IMR-90 (cell line): ENCODE data around the gene PPIP5K2. TPM values are rescaled to one million over a fixed set of nuclear protein-coding genes. Genes with fewer than 3 reads are reported as not detected.
"Not testable (repeated sequence)": the region's sequence is repeated elsewhere in the genome, so short reads cannot be mapped to it uniquely, and the experiment has no call there.

Experiments used
- ATAC-seq: fragments of 200-7000 bp; cut with Tn5 transposase; 2 replicates; pipeline ENCODE4 v1.9.1; 2020; ENCODE audit warnings: low read depth, mild to moderate bottlenecking, moderate library complexity
- BruUV-seq: library from RNA; stranded (reverse); fragments of 400-500 nt; replicated peaks from 2 replicates; lab custom pipeline; 2021; lab: Mats Ljungman, UMichigan
- CTCF ChIA-PET: fragments of 300-600 bp; formaldehyde crosslinking; extraction: SDS; loops from one replicate; lab custom pipeline; 2021; ENCODE audit warnings: antibody characterized with exemption; lab: Yijun Ruan, JAX
- POLR2A ChIA-PET: fragments of 300-600 bp; sonication (Branson Sonifier 250); formaldehyde crosslinking; loops from one replicate; lab custom pipeline; 2022; ENCODE audit warnings: antibody characterized with exemption; ENCODE audit not compliant: unreplicated experiment; lab: Charles Lee
- DNase-seq: peaks from one replicate; pipeline ENCODE4 v3.0.0; 2013
- H2AFZ ChIP-seq: replicated peaks from 2 replicates; pipeline ENCODE3; 2013; ENCODE audit warnings: low read length, mild to moderate bottlenecking; ENCODE audit not compliant: poor library complexity
- H2AK5ac ChIP-seq: 2 replicates; pipeline ENCODE4 v1.6.1; 2013; ENCODE audit warnings: low read depth, low read length, inconsistent platforms
- H2AK9ac ChIP-seq: replicated peaks from 2 replicates; pipeline ENCODE3; 2013; ENCODE audit warnings: mild to moderate bottlenecking, low read depth, low read length, moderate library complexity; ENCODE audit not compliant: poor library complexity
- H2BK120ac ChIP-seq: 2 replicates; pipeline ENCODE4 v1.6.1; 2013; ENCODE audit warnings: low read depth, low read length, inconsistent platforms
- H2BK15ac ChIP-seq: 3 replicates; pipeline ENCODE4 v1.6.1; 2013; ENCODE audit warnings: low read depth, low read length, inconsistent platforms
- H2BK20ac ChIP-seq: 2 replicates; pipeline ENCODE4 v1.6.1; 2013; ENCODE audit warnings: low read depth, mild to moderate bottlenecking, inconsistent platforms, low read length, moderate library complexity
- H2BK5ac ChIP-seq: 2 replicates; pipeline ENCODE4 v1.6.1; 2013; ENCODE audit warnings: mild to moderate bottlenecking, low read depth, low read length, inconsistent platforms; ENCODE audit not compliant: poor library complexity, severe bottlenecking
- H3K14ac ChIP-seq: replicated peaks from 2 replicates; pipeline ENCODE4 v1.6.1; 2013; ENCODE audit warnings: low read depth, low read length, inconsistent platforms
- H3K18ac ChIP-seq: 2 replicates; pipeline ENCODE4 v1.6.1; 2013; ENCODE audit warnings: low read depth, low read length, control low read depth
- H3K23ac ChIP-seq: 2 replicates; pipeline ENCODE4 v1.6.1; 2013; ENCODE audit warnings: low read depth, low read length, inconsistent platforms
- H3K27ac ChIP-seq: 2 replicates; pipeline ENCODE4 v1.5.1; 2013; ENCODE audit warnings: mild to moderate bottlenecking, control low read depth, low read length; ENCODE audit not compliant: insufficient read depth
- H3K27me3 ChIP-seq: 2 replicates; pipeline ENCODE4 v1.6.1; 2013; ENCODE audit warnings: low read length; ENCODE audit not compliant: control insufficient read depth, insufficient read depth
- H3K36me3 ChIP-seq: 2 replicates; pipeline ENCODE4 v1.6.1; 2013; ENCODE audit warnings: low read length, mixed read lengths; ENCODE audit not compliant: control insufficient read depth, insufficient read depth
- H3K4ac ChIP-seq: 2 replicates; pipeline ENCODE4 v1.6.1; 2013; ENCODE audit warnings: low read depth, low read length, inconsistent platforms
- H3K4me1 ChIP-seq: 2 replicates; pipeline ENCODE4 v1.6.1; 2013; ENCODE audit warnings: low read length, mixed read lengths; ENCODE audit not compliant: control insufficient read depth, insufficient read depth
- H3K4me2 ChIP-seq: 2 replicates; pipeline ENCODE4 v1.6.1; 2013; ENCODE audit warnings: low read depth, mild to moderate bottlenecking, control low read depth, low read length, moderate library complexity
- H3K4me3 ChIP-seq: 2 replicates; pipeline ENCODE4 v1.5.1; 2013; ENCODE audit warnings: low read depth, mild to moderate bottlenecking, control low read depth, low read length, moderate library complexity; ENCODE audit not compliant: insufficient read depth
- H3K56ac ChIP-seq: 2 replicates; pipeline ENCODE4 v1.6.1; 2013; ENCODE audit warnings: low read length, inconsistent platforms; ENCODE audit not compliant: insufficient read depth; ENCODE audit errors: extremely low read depth
- H3K79me1 ChIP-seq, 2 experiments: 2 replicates each; pipeline ENCODE4 v1.6.1; 2013; ENCODE audit warnings: low read length in 2 of 2, inconsistent platforms in 1 of 2, low read depth in 1 of 2
- H3K9ac ChIP-seq: 2 replicates; pipeline ENCODE4 v1.6.1; 2013; ENCODE audit warnings: low read depth, low read length, control low read depth
- H3K9me1 ChIP-seq: 2 replicates; pipeline ENCODE4 v1.6.1; 2013; ENCODE audit warnings: low read length, inconsistent platforms; ENCODE audit not compliant: insufficient read depth
- H3K9me3 ChIP-seq: 2 replicates; pipeline ENCODE4 v1.6.1; 2013; ENCODE audit warnings: low read length; ENCODE audit not compliant: control insufficient read depth, insufficient read depth
- H4K20me1 ChIP-seq: 2 replicates; pipeline ENCODE4 v1.6.1; 2013; ENCODE audit warnings: low read length, inconsistent platforms; ENCODE audit not compliant: insufficient read depth
- H4K5ac ChIP-seq: 2 replicates; pipeline ENCODE4 v1.6.1; 2013; ENCODE audit warnings: mild to moderate bottlenecking, low read depth, low read length, control low read depth
- H4K8ac ChIP-seq, 2 experiments: 2 replicates each; pipeline ENCODE4 v1.6.1; 2013; ENCODE audit warnings: low read depth in 2 of 2, low read length in 2 of 2, control low read depth in 1 of 2, inconsistent platforms in 1 of 2
- H4K91ac ChIP-seq: 2 replicates; pipeline ENCODE4 v1.6.1; 2013; ENCODE audit warnings: low read depth, low read length, inconsistent platforms; ENCODE audit not compliant: insufficient read depth
- WGBS, 2 experiments: methylation state at CpG; one replicate each; pipeline versions ENCODE4 v1.1.5 to v1.1.7; 2013; ENCODE audit warnings: missing lambda C conversion rate in 2 of 2; ENCODE audit not compliant: insufficient read length in 1 of 2; ENCODE audit errors: extremely low coverage in 2 of 2; 5-methylcytosine and 5-hydroxymethylcytosine counted together
- dilution Hi-C: fragments of 300-500 bp; cut with HindIII; formaldehyde crosslinking; loops from one replicate; pipeline ENCODE4 v1.14.3; 2018; ENCODE audit warnings: low sequenced_read_pairs; ENCODE audit not compliant: unreplicated experiment
- in situ Hi-C: fragments of 300-500 bp; cut with MboI; formaldehyde crosslinking; loops from 3 replicates; pipeline ENCODE4 v1.14.3; 2019; ENCODE audit warnings: low sequenced_read_pairs, inconsistent platforms, mixed read lengths
- intact Hi-C: fragments of 100-400 bp; cut with micrococcal nuclease; formaldehyde crosslinking; loops from 2 replicates; pipeline ENCODE4 v1.10.0; 2022
- polyA plus RNA-seq, 3 experiments: library from polyadenylated mRNA; depleted of rRNA; stranded (reverse); fragments of >200 nt; gene quantifications; 2 replicates each; pipeline ENCODE4 v1.2.3, GENCODE V29; 2012; ENCODE audit warnings: low replicate concordance in 1 of 3
- total RNA-seq: library from RNA; depleted of rRNA; stranded (reverse); fragments of >200 nt; gene quantifications from 2 replicates; pipeline ENCODE4 v1.2.3, GENCODE V29; 2012

Gene PPIP5K2
- total and polyA plus RNA-seq, 2 of the 4 experiments (the other 2 are of a cell fraction): 32.4 to 67.6 TPM

DNA sequence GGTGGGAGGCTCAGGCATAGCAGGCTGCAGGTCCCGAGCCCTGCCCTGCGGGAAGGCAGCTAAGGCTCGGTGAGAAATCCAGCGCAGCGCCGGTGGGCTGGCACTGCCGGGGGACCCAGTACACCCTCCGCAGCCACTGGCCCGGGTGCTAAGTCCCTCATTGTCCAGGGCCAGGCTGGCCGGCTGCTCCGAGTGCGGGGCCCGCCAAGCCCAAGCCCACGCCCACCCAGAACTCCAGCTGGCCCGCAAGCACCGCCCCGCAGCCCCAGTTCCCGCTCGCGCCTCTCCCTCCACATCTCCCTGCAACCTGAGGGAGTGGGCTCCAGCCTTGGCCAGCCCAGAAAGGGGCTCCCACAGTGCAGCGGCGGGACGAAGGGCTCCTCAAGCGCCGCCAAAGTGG, 22.0 kb downstream of the PPIP5K2 start:
- H2BK5ac ChIP-seq, H2AK5ac ChIP-seq, H2BK15ac ChIP-seq, H3K79me1 ChIP-seq, BruUV-seq, POLR2A ChIA-PET, dilution Hi-C loops, H3K9me1 ChIP-seq, H3K27me3 ChIP-seq, intact Hi-C loops, H3K4ac ChIP-seq, H2AFZ ChIP-seq, H4K5ac ChIP-seq, H2AK9ac ChIP-seq, H3K14ac ChIP-seq, H3K4me2 ChIP-seq, H3K36me3 ChIP-seq, H4K8ac ChIP-seq, H3K9ac ChIP-seq, H4K91ac ChIP-seq, H3K56ac ChIP-seq, DNase-seq, CTCF ChIA-PET, H2BK120ac ChIP-seq, H4K20me1 ChIP-seq, H3K9me3 ChIP-seq, ATAC-seq, H3K4me3 ChIP-seq, H3K23ac ChIP-seq, H2BK20ac ChIP-seq, H3K18ac ChIP-seq, H3K27ac ChIP-seq, H3K4me1 ChIP-seq: not testable (repeated sequence)
- in situ Hi-C loops: loop anchor here (10.0 kb wide), 1 partner anchor 557 kb away; no protein-coding TSS in a partner anchor
- 100% methylated on average over 2 of the region's 25 CpGs; no CpG with 5 or more reads in 1 of the 2 experiments for WGBS, 2 experiments
